ENCODE results near the gene IFRD1. TPM values are rescaled to one million over a fixed set of nuclear protein-coding genes. Genes with fewer than 3 reads are reported as not detected.

The IFRD1 gene
- total RNA-seq, 1 experiment from 2014 or later: 73.4 TPM

DNA sequence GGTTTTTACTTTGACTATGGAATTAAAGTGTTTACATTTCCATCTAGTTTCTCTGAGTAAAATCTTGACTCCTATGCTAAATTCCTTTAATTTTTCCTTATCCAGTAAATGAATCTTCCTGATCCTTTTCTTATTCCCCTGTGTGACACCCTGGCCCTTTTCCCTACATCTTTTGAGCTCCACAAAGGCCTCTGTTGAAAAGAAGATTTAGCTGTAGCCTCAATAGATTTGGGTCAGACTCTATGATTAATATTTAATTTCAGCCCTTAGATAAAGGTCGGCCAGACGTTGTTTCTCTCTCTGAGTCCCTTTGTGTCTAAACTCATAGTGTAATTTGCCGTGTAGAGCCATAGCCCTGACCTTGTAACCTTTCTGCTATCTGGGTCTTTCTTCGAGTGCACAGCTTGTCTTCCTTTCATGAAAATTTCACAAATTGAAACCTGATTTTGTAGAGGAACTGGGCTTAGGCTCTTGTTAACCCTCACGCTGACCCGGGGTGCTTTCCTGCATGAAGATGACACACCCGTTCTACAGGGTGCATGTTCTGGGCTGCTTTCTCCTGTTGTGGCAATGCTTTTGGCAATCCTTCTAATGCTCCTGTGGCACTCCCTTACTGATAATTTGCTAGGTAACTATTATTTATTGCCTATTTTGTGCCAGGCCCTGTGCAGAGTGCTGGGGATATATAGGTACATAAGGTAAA is 51.7 kb downstream of the IFRD1 start:
- no peak overlapping the region for H3K4me2 ChIP-seq (ENCODE audit: low read length)
- no peak overlapping the region for H2AFZ ChIP-seq (ENCODE audit: low read length)
- DNase-seq: no peak
- no peak for ATAC-seq
- H3K4me3 ChIP-seq (ENCODE audit: low read length): no peak overlapping the region
- no peaks in the 10 kb centered on the region for H3F3A ChIP-seq (ENCODE audit: low read length, unreplicated experiment)
- H3K36me3 ChIP-seq (ENCODE audit: low read depth, low read length): no peaks in the 10 kb centered on the region
- no peaks in the 10 kb centered on the region for H3K4me1 ChIP-seq (ENCODE audit: insufficient read depth, low read length)
- H3K27me3 ChIP-seq (ENCODE audit: low read length): no peaks in the 10 kb centered on the region
- no peaks in the 10 kb centered on the region for H3K9me2 ChIP-seq (replicated peaks; ENCODE audit: low read length)
- H4K20me1 ChIP-seq (ENCODE audit: low read length): no peaks in the 10 kb centered on the region
- no peaks in the 10 kb centered on the region for H3K9me3 ChIP-seq (ENCODE audit: low read length)
- BruUV-seq (replicated peaks): no TSS peak
- H3K27ac ChIP-seq (ENCODE audit: low read length): no peak overlapping the region
- H3K9ac ChIP-seq (ENCODE audit: low read length): no peak overlapping the region
- CTCF ChIA-PET: no interaction called here
- no peak for TF ChIP-seq EZH2 (IDR thresholded peaks at IDR 0.05; ENCODE audit: low read length, unreplicated experiment)
- TF ChIP-seq EZH2phosphoT487 (IDR thresholded peaks at IDR 0.05; ENCODE audit: borderline replicate concordance, low read length): no peak
- TF ChIP-seq, protein P1, sequence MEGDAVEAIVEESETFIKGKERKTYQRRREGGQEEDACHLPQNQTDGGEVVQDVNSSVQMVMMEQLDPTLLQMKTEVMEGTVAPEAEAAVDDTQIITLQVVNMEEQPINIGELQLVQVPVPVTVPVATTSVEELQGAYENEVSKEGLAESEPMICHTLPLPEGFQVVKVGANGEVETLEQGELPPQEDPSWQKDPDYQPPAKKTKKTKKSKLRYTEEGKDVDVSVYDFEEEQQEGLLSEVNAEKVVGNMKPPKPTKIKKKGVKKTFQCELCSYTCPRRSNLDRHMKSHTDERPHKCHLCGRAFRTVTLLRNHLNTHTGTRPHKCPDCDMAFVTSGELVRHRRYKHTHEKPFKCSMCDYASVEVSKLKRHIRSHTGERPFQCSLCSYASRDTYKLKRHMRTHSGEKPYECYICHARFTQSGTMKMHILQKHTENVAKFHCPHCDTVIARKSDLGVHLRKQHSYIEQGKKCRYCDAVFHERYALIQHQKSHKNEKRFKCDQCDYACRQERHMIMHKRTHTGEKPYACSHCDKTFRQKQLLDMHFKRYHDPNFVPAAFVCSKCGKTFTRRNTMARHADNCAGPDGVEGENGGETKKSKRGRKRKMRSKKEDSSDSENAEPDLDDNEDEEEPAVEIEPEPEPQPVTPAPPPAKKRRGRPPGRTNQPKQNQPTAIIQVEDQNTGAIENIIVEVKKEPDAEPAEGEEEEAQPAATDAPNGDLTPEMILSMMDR (conservative IDR thresholded peaks at IDR 0.05; ENCODE audit: low read depth, low read length): no peak
- POLR2A ChIA-PET (ENCODE audit: unreplicated experiment): no interaction called here
- no peaks in the 10 kb centered on the region for H3K79me2 ChIP-seq (ENCODE audit: low read length)
- intact Hi-C loops (cut with micrococcal nuclease): loop anchor here (2.0 to 5.0 kb wide), 2 partner anchors 395 to 919 kb away; no protein-coding TSS in a partner anchor

DNA sequence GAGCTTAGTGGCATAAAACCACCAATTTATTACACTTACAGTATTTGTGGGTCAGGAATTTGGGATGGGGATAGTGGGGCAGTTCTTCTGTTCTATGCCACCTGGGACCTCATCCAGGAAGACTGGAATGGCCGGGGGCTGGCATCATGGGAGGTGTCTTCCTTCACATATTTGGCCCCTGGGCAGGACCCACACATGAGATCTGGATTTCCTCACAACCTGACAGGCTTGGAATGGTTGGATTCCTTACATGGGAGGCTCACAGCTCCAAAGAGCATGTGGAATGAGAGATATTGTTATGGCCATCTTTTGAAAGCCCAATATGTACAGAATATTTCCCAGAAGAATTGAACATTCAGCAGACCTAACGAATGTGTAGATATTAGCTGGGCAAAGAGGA is 52.4 kb downstream of the IFRD1 start:
- no peak overlapping the region for H3K27ac ChIP-seq (ENCODE audit: low read length)
- no peaks in the 10 kb centered on the region for H3K27me3 ChIP-seq (ENCODE audit: low read length)
- intact Hi-C loops (cut with micrococcal nuclease): loop anchor here (5.0 kb wide), 1 partner anchor 395 kb away; no protein-coding TSS in a partner anchor
- no peaks in the 10 kb centered on the region for H4K20me1 ChIP-seq (ENCODE audit: low read length)
- no peaks in the 10 kb centered on the region for H3K9me3 ChIP-seq (ENCODE audit: low read length)
- no peak for DNase-seq
- TF ChIP-seq EZH2phosphoT487 (IDR thresholded peaks at IDR 0.05; ENCODE audit: borderline replicate concordance, low read length): no peak
- no peak for TF ChIP-seq EZH2 (IDR thresholded peaks at IDR 0.05; ENCODE audit: low read length, unreplicated experiment)
- TF ChIP-seq, protein P1 (conservative IDR thresholded peaks at IDR 0.05; ENCODE audit: low read depth, low read length): no peak
- H3K36me3 ChIP-seq (ENCODE audit: low read depth, low read length): no peaks in the 10 kb centered on the region
- no peak overlapping the region for H3K4me3 ChIP-seq (ENCODE audit: low read length)
- BruUV-seq (replicated peaks): no TSS peak
- ChIA-PET CTCF (no interaction called here), POLR2A (ENCODE audit: unreplicated experiment) (no interaction called here)
- no peak overlapping the region for H3K9ac ChIP-seq (ENCODE audit: low read length)
- H3K4me2 ChIP-seq (ENCODE audit: low read length): no peak overlapping the region
- no peak for ATAC-seq
- H3K9me2 ChIP-seq (replicated peaks; ENCODE audit: low read length): no peaks in the 10 kb centered on the region
- H2AFZ ChIP-seq (ENCODE audit: low read length): no peak overlapping the region
- no peaks in the 10 kb centered on the region for H3K4me1 ChIP-seq (ENCODE audit: insufficient read depth, low read length)
- no peaks in the 10 kb centered on the region for H3K79me2 ChIP-seq (ENCODE audit: low read length)
- no peaks in the 10 kb centered on the region for H3F3A ChIP-seq (ENCODE audit: low read length, unreplicated experiment)

DNA sequence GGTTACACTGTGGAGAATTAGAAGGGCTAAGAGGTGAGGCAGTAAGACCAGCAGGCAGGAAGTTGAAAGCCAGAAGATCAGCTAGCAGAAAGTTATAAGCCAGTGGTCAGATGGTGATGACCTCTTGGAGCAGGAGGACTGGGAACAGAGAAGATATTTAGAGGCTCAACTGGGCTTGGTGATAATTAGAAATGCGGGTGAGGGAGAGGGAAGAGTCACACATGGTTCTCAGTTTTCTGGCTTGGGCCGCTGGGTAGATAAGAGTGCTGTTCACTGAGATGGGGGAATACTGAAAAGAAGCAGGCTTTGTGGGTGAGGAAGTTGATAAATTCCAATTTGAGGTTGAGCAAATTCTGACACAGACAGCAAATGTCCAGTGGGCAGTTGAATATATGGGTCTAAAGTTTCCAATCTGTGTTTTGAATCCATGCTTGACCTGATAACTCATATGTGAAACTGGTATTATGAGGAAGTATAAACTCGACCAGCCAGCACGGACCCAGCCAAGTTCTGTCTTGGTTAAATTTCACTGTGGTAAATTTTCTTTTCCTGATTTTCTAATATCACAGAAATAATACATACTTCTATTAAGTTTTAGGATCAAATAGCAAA is 53.2 kb downstream of the IFRD1 start:
- Histone ChIP-seq H3K4me1 (ENCODE audit: insufficient read depth, low read length) (no peaks in the 10 kb centered on the region), H4K20me1 (ENCODE audit: low read length) (no peaks in the 10 kb centered on the region), H3K4me3 (ENCODE audit: low read length) (no peak overlapping the region), H3K4me2 (ENCODE audit: low read length) (no peak overlapping the region), H2AFZ (ENCODE audit: low read length) (no peak overlapping the region), H3K9me2 (replicated peaks; ENCODE audit: low read length) (no peaks in the 10 kb centered on the region), H3K36me3 (ENCODE audit: low read depth, low read length) (no peaks in the 10 kb centered on the region), H3K79me2 (ENCODE audit: low read length) (no peaks in the 10 kb centered on the region), H3K9ac (ENCODE audit: low read length) (no peak overlapping the region), H3K27ac (ENCODE audit: low read length) (no peak overlapping the region), H3F3A (ENCODE audit: low read length, unreplicated experiment) (no peaks in the 10 kb centered on the region), H3K9me3 (ENCODE audit: low read length) (no peaks in the 10 kb centered on the region), H3K27me3 (ENCODE audit: low read length) (no peaks in the 10 kb centered on the region)
- no peak for ATAC-seq
- BruUV-seq (replicated peaks): no TSS peak
- DNase-seq: no peak
- ChIA-PET CTCF (no interaction called here), POLR2A (ENCODE audit: unreplicated experiment) (no interaction called here)
- intact Hi-C loops (cut with micrococcal nuclease): loop anchor here (5.0 kb wide), 1 partner anchor 394 kb away; no protein-coding TSS in a partner anchor
- TF ChIP-seq, protein P1 (conservative IDR thresholded peaks at IDR 0.05; ENCODE audit: low read depth, low read length): no peak
- TF ChIP-seq EZH2 (IDR thresholded peaks at IDR 0.05; ENCODE audit: low read length, unreplicated experiment) (no peak), EZH2phosphoT487 (IDR thresholded peaks at IDR 0.05; ENCODE audit: borderline replicate concordance, low read length) (no peak)

Measured in PC-3 (cell line).